Measurements from ENCODE around the gene SLAMF1.
"Not testable (repeated sequence)": the region's sequence is repeated elsewhere in the genome, so short reads cannot be mapped to it uniquely, and the experiment has no call there.

Gene SLAMF1

DNA sequence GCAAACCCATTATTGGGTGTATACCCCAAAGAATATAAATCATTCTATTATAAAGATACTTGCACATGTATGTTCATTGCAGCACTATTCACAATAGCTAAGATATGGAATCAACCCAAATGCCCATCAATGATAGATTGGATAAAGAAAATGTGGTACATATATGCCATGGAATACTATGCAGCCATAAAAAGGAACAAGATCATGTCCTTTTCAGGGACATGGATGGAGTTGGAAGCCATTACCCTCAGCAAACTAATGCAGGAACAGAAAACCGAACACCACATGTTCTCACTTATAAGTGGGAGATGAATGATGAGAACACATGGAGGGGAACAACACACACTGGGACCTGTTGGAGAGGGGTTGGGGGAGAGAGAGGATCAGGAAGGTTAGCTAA, 83.6 kb downstream of the SLAMF1 start:
- not testable (repeated sequence) for DNase-seq (ENCODE audit: low spot score)

- DNase-seq (ENCODE audit: low spot score) = not testable (repeated sequence)
Measured at GRCh38 chr1:160562745-160563144, 84.1 kb downstream of the SLAMF1 start.

GRCh38 chr1:160560806-160561205, 86.0 kb downstream of the SLAMF1 start:
- no peak for DNase-seq (ENCODE audit: low spot score)

- no peak for DNase-seq (ENCODE audit: low spot score)
Measured at GRCh38 chr1:160560045-160560705, 86.7 kb downstream of the SLAMF1 start.

DNA sequence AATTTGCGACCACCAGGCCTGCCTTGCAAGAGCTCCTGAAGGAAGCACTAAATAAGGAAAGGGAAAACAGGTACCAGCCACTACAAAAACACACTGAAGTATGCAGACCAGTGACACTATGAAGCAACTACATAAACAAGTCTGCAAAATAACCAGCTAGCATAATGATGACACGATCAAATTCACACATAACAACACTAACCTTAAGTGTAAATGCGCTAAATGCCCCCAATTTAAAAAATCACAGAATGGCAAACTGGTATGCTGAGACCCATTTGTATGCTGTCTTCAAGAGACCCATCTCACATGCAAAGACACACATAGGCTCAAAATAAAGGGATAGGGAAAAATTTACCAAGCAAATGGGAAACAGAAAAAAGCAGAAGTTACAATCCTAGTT, 87.4 kb downstream of the SLAMF1 start:
- not testable (repeated sequence) for DNase-seq (ENCODE audit: low spot score)

GRCh38 chr1:160558660-160559380, 88.0 kb downstream of the SLAMF1 start:
- no peak for DNase-seq (ENCODE audit: low spot score)
